Sigmoid colon (tissue), 4 donors: ENCODE results near the gene PRAME.

ENCODE experiments used
- EP300 ChIP-seq, 4 donors: sonication (generic); formaldehyde crosslinking; IDR thresholded peaks; one replicate each; pipeline ENCODE4 v1.6.1; 2017; ENCODE audit warnings: antibody characterized with exemption in 4 of 4
- POLR2A ChIP-seq, 2 donors: fragments of 450-650 bp; IDR thresholded peaks; one replicate each; pipeline ENCODE4 v1.6.1; 2016; ENCODE audit warnings: antibody characterized with exemption in 2 of 2, mild to moderate bottlenecking in 2 of 2, moderate library complexity in 2 of 2
- POLR2AphosphoS5 ChIP-seq, 4 donors: sonication (generic); formaldehyde crosslinking; IDR thresholded peaks; one replicate each; pipeline ENCODE4 v1.6.1; 2017; ENCODE audit warnings: antibody characterized with exemption in 4 of 4
- TF ChIP-seq, protein P1 (sequence below), 4 experiments: fragments of 450-650 bp in 3 of 4; fragments of 200-600 bp in 1 of 4; IDR thresholded peaks; one replicate each; pipeline ENCODE4 v1.5.1; 2016 to 2019; ENCODE audit warnings: antibody characterized with exemption in 4 of 4, mild to moderate bottlenecking in 3 of 4, moderate library complexity in 2 of 4

DNA sequence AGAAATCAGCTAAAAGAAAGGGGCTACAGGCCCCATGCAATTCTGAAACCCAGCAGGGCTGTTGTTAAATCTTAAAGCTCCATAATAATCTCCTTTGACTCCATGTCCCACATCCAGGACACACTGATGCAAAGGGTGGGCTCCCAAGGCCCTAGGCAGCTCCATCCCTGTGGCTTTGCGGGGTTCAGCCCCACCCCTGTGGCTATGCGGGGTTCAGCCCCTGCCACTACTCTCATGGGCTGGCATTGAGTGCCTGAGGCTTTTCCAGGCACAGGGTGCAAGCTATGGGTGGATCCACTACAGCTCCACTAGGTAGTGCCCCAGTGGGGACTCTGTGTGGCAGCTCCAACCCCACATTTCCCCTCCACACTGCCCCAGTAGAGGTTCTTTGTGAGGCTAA, 30.3 kb downstream of the PRAME start:
- TF ChIP-seq, protein P1, sequence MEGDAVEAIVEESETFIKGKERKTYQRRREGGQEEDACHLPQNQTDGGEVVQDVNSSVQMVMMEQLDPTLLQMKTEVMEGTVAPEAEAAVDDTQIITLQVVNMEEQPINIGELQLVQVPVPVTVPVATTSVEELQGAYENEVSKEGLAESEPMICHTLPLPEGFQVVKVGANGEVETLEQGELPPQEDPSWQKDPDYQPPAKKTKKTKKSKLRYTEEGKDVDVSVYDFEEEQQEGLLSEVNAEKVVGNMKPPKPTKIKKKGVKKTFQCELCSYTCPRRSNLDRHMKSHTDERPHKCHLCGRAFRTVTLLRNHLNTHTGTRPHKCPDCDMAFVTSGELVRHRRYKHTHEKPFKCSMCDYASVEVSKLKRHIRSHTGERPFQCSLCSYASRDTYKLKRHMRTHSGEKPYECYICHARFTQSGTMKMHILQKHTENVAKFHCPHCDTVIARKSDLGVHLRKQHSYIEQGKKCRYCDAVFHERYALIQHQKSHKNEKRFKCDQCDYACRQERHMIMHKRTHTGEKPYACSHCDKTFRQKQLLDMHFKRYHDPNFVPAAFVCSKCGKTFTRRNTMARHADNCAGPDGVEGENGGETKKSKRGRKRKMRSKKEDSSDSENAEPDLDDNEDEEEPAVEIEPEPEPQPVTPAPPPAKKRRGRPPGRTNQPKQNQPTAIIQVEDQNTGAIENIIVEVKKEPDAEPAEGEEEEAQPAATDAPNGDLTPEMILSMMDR (IDR thresholded peaks at IDR 0.05), result no peak
- TF ChIP-seq POLR2A (IDR thresholded peaks at IDR 0.05), result no peak
- no peak for TF ChIP-seq EP300 (IDR thresholded peaks at IDR 0.05)
- TF ChIP-seq POLR2AphosphoS5 (IDR thresholded peaks at IDR 0.05), result no peak
